Psoas muscle (tissue), 8 donors: ENCODE results near the gene FAM184A. TPM values are rescaled to one million over a fixed set of nuclear protein-coding genes. Genes with fewer than 3 reads are reported as not detected.

Source experiments
- ATAC-seq, 4 donors: fragments of 200-7000 bp; cut with Tn5 transposase; one replicate each; pipeline ENCODE4 v1.9.1; 2020; ENCODE audit warnings: moderate library complexity in 3 of 4, mild to moderate bottlenecking in 2 of 4
- DNase-seq, 2 donors: peaks; one replicate each; pipeline ENCODE4 v3.0.0-alpha.2; 2020
- H3K27ac ChIP-seq: fragments of 200-600 bp; one replicate; pipeline ENCODE4 v1.8.0; 2022
- H3K27me3 ChIP-seq, 3 donors: fragments of 200-600 bp in 1 of 3; one replicate each; pipeline versions ENCODE4 v1.6.1 to v1.8.0; 2013 to 2022; ENCODE audit warnings: low read length in 2 of 3, mild to moderate bottlenecking in 2 of 3, moderate library complexity in 1 of 3; ENCODE audit not compliant: insufficient read depth in 3 of 3
- H3K36me3 ChIP-seq, 2 donors: fragments of 200-600 bp in 1 of 2; one replicate each; pipeline versions ENCODE4 v1.6.1 to v1.8.0; 2013 to 2022; ENCODE audit warnings: low read depth in 1 of 2, mild to moderate bottlenecking in 1 of 2, moderate library complexity in 1 of 2; ENCODE audit not compliant: insufficient read depth in 1 of 2
- H3K4me1 ChIP-seq: fragments of 200-600 bp; one replicate; pipeline ENCODE4 v1.8.0; 2022
- H3K4me3 ChIP-seq: fragments of 200-600 bp; one replicate; pipeline ENCODE4 v1.8.0; 2022; ENCODE audit warnings: mild to moderate bottlenecking
- H3K9me3 ChIP-seq: fragments of 200-600 bp; one replicate; pipeline ENCODE4 v1.8.0; 2022
- CTCF ChIP-seq: fragments of 200-600 bp; IDR thresholded peaks from one replicate; pipeline ENCODE4 v1.8.0; 2022; ENCODE audit warnings: antibody characterized with exemption
- WGBS, 3 donors: extraction: QIAGEN DNeasy Blood & Tissue Kit; methylation state at CpG; one replicate each; pipeline versions ENCODE4 v1.1.6 to v1.1.7; 2013; 5-methylcytosine and 5-hydroxymethylcytosine counted together
- intact Hi-C, 2 donors: fragments of 100-400 bp; cut with DNase I; formaldehyde crosslinking; loops; one replicate each; pipeline versions ENCODE4 v1.11.0 to v1.14.2; 2022
- polyA plus RNA-seq, 3 donors: library from polyadenylated mRNA; stranded (reverse); fragments of 200-250 nt; gene quantifications; one replicate each; pipeline ENCODE4 v1.2.3, GENCODE V29; 2013
- total RNA-seq, 4 donors: library from RNA; stranded (reverse); fragmentation: NEBNext Ultra II Directional in 2 of 4; extraction: Animal tissue kit (Norgen Biotek cat#: 25700) in 2 of 4; gene quantifications; one replicate each; pipeline versions ENCODE4 v1.2.1 to v1.2.4, GENCODE V29; 2021 to 2023
- donor health status: healthy with polysubstance abuse.
- donor health status: DM: no; HTN: no; CAD: no; lungs with moderate emphysema.
- donor health status: Bipolar disorder and iron deficiency.
- donor health status: healthy.
- donor health status: DM: yes; HTN: yes; CAD: no.
- donor health status: DM: no; HTN: no; CAD: no.
- donor health status: DM: no; HTN: no; CAD: no.
- donor health status: DM: yes; HTN: yes; CAD: no.

FAM184A gene
- total and polyA plus RNA-seq, 7 donors, result 0.14 to 0.52 (median 0.39) TPM

GRCh38 chr6:118965371-118965770 lies 113.1 kb downstream of the FAM184A start:
- WGBS, 3 donors, result 87 to 93% (median 93%) methylated on average over 3 of the region's 3 CpGs
- no peaks in the 10 kb centered on the region for H3K4me1 ChIP-seq
- no peaks in the 10 kb centered on the region for H3K9me3 ChIP-seq
- DNase-seq, result no peak
- intact Hi-C loops, result no loop called here
- H3K36me3 ChIP-seq, result no peaks in the 10 kb centered on the region
- no peak overlapping the region for H3K27ac ChIP-seq
- ATAC-seq, result no peak
- H3K4me3 ChIP-seq, result no peak overlapping the region
- TF ChIP-seq CTCF, result no peak
- H3K27me3 ChIP-seq, result no peaks in the 10 kb centered on the region

- no peak overlapping the region for H3K4me3 ChIP-seq
- ATAC-seq (no peak), DNase-seq (no peak)
- no peaks in the 10 kb centered on the region for H3K9me3 ChIP-seq
- intact Hi-C loops, result no loop called here
- no peak overlapping the region for H3K27ac ChIP-seq
- peak; percentile 33 for TF ChIP-seq CTCF
- no peaks in the 10 kb centered on the region for H3K27me3 ChIP-seq
- no peaks in the 10 kb centered on the region for H3K36me3 ChIP-seq
- no peaks in the 10 kb centered on the region for H3K4me1 ChIP-seq
These were observed 115.5 kb downstream of the FAM184A start for GRCh38 chr6:118963003-118963402.

- ATAC-seq (no peak), DNase-seq (no peak)
- no peak overlapping the region for H3K27ac ChIP-seq
- TF ChIP-seq CTCF, result no peak
- no peak overlapping the region for H3K4me3 ChIP-seq
- no peaks in the 10 kb centered on the region for H3K9me3 ChIP-seq
- no peaks in the 10 kb centered on the region for H3K27me3 ChIP-seq
- H3K36me3 ChIP-seq, result no peaks in the 10 kb centered on the region
- H3K4me1 ChIP-seq, result no peaks in the 10 kb centered on the region
- intact Hi-C loops, result loop anchor here in 1 of 2 donors (5.0 kb wide), 1 partner anchor 147 kb away; no protein-coding TSS in a partner anchor
- WGBS, 3 donors, result 88 to 94% (median 91%) methylated on average over 4 of the region's 4 CpGs
These were observed 118.6 kb downstream of the FAM184A start for GRCh38 chr6:118959903-118960302.

- H3K4me1 ChIP-seq, result no peaks in the 10 kb centered on the region
- no peaks in the 10 kb centered on the region for H3K9me3 ChIP-seq
- TF ChIP-seq CTCF, result no peak
- no peak overlapping the region for H3K27ac ChIP-seq
- ATAC-seq (no peak), DNase-seq (no peak)
- no peaks in the 10 kb centered on the region for H3K36me3 ChIP-seq
- intact Hi-C loops, result no loop called here
- 14 to 35% (median 25%) methylated on average over 2 of the region's 2 CpGs for WGBS, 3 donors
- H3K4me3 ChIP-seq, result no peak overlapping the region
- H3K27me3 ChIP-seq, result no peaks in the 10 kb centered on the region
These were observed 125.1 kb downstream of the FAM184A start for GRCh38 chr6:118953391-118953790.

GRCh38 chr6:118952683-118953082 lies 125.8 kb downstream of the FAM184A start:
- Histone ChIP-seq H3K9me3 (no peaks in the 10 kb centered on the region), H3K27me3 (no peaks in the 10 kb centered on the region), H3K27ac (no peak overlapping the region), H3K4me3 (no peak overlapping the region), H3K36me3 (no peaks in the 10 kb centered on the region), H3K4me1 (no peaks in the 10 kb centered on the region)
- WGBS, 3 donors, result 90 to 100% (median 92%) methylated on average over 2 of the region's 2 CpGs
- ATAC-seq (no peak), DNase-seq (no peak)
- TF ChIP-seq CTCF, result no peak
- intact Hi-C loops, result no loop called here
